Duodenal mucosa (tissue), 2 donors: ENCODE measurements around the gene SLC25A17.
"Not testable (repeated sequence)": the region's sequence is repeated elsewhere in the genome, so short reads cannot be mapped to it uniquely, and the experiment has no call there.

ENCODE experiments used
- H3K27ac ChIP-seq: one replicate; pipeline ENCODE4 v1.7.0; 2013; ENCODE audit warnings: low read depth, low read length
- H3K27me3 ChIP-seq, 2 donors: one replicate each; pipeline ENCODE4 v1.7.0; 2013; ENCODE audit warnings: low read length in 2 of 2, control low read depth in 1 of 2; ENCODE audit not compliant: insufficient read depth in 2 of 2, control insufficient read depth in 1 of 2
- H3K36me3 ChIP-seq, 2 donors: one replicate each; pipeline ENCODE4 v1.7.0; 2013; ENCODE audit warnings: low read length in 2 of 2, control low read depth in 1 of 2; ENCODE audit not compliant: insufficient read depth in 2 of 2, control insufficient read depth in 1 of 2
- H3K4me1 ChIP-seq, 2 donors: one replicate each; pipeline ENCODE4 v1.7.0; 2013; ENCODE audit warnings: low read length in 2 of 2, control low read depth in 1 of 2; ENCODE audit not compliant: insufficient read depth in 2 of 2, control insufficient read depth in 1 of 2
- H3K4me3 ChIP-seq, 2 donors: one replicate each; pipeline ENCODE4 v1.7.0; 2013; ENCODE audit warnings: low read length in 2 of 2, low read depth in 1 of 2
- H3K9ac ChIP-seq, 2 donors: one replicate each; pipeline ENCODE4 v1.7.0; 2013; ENCODE audit warnings: low read length in 2 of 2, low read depth in 1 of 2
- H3K9me3 ChIP-seq, 2 donors: one replicate each; pipeline ENCODE4 v1.7.0; 2013; ENCODE audit warnings: low read length in 2 of 2, control low read depth in 1 of 2; ENCODE audit not compliant: control insufficient read depth in 1 of 2

SLC25A17 gene

DNA sequence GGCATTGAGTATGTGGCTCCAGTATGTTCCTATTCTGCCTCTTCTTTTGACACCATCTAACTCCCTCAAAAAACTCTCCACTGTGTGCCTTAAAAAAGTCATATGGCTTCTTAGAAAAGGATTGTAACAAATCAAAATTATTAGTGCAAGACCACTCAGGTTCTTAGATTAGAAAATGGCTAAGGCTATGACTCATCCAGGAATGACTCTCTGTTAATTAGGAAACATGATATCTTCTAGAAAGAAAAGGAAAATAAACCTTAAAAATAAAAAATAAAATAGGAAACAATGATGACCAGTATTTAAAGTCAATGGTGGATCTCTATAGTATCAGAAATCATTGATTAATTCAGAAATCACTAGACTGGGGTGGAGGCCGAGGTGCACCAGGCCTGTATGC, 21.7 kb downstream of the SLC25A17 start:
- Histone ChIP-seq H3K9ac (no peak overlapping the region), H3K36me3 (peaks cover 0 to 2% of the 10 kb centered on the region in 2 donors), H3K4me3 (no peak overlapping the region), H3K27me3 (no peaks in the 10 kb centered on the region), H3K4me1 (peaks cover 0 to 8% of the 10 kb centered on the region in 2 donors), H3K27ac (no peak overlapping the region), H3K9me3 (no peaks in the 10 kb centered on the region)

DNA sequence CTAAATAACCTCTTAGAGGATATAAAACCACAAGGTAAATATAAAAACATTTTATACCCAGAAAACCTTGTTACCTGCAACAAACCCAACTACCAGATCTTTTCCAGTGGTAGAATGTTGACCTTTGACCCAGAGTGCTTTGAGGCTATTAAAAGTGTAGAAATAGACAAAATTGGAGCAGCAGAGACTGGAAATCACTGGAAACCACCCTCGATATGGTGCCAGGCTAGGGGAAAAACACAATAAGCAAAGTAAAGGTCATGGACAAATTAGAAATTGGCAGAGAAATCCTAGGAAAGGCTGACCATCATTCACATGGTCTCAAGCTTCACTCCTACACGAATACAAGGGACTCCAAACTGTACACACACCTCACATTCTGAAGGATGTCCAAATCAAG, 26.7 kb downstream of the SLC25A17 start:
- H3K27ac ChIP-seq, result no peak overlapping the region
- H3K4me1 ChIP-seq, result peaks cover 0 to 13% of the 10 kb centered on the region in 2 donors
- no peak overlapping the region for H3K4me3 ChIP-seq
- no peaks in the 10 kb centered on the region for H3K9me3 ChIP-seq
- H3K36me3 ChIP-seq, result peaks cover 0 to 13% of the 10 kb centered on the region in 2 donors
- no peak overlapping the region for H3K9ac ChIP-seq
- no peaks in the 10 kb centered on the region for H3K27me3 ChIP-seq

DNA sequence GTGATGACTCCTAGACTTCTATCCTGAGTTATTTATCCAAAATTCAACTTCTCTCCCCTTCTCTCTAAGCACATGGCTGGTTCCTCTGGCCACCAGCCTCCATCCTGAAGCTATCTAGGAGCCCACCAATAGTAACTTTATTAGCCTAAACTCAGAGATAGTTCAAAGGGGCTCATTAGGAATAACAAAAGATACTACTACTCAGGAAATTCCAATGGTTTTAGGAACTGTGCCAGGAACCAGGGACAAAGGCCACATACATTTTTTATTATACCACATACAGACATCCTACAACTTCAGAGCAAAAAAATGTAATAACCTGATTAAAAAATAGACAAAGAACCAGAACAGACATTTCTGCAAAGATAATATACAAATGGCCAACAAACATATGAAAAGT, 27.9 kb downstream of the SLC25A17 start:
- Histone ChIP-seq H3K4me1 (peaks cover 0 to 13% of the 10 kb centered on the region in 2 donors), H3K36me3 (peaks cover 5 to 20% of the 10 kb centered on the region in 2 donors), H3K4me3 (no peak overlapping the region), H3K27me3 (no peaks in the 10 kb centered on the region), H3K27ac (no peak overlapping the region), H3K9me3 (no peaks in the 10 kb centered on the region), H3K9ac (no peak overlapping the region)

DNA sequence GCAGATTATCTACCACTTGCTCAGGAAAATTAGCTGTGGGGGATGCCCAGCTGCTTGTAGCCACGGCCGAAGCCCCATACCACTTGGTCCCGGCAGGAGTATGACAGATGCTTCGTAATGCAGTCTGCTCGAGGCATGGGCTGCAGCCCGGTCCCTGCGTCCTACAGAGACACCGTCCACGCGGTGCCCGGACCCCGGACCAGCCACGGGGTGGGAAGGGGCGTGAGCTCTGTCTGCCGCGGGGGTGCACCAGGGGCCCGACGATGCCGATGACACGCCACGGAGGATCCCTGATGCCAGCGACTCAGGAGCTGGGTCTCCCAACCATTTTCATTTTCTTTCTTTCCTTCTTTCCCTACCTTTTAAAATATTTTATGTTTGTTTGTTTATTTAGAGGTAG, 30.0 kb downstream of the SLC25A17 start:
- Histone ChIP-seq H3K27me3 (no peaks in the 10 kb centered on the region), H3K9ac (no peak overlapping the region), H3K9me3 (no peaks in the 10 kb centered on the region), H3K36me3 (peaks cover 5 to 20% of the 10 kb centered on the region in 2 donors), H3K4me3 (no peak overlapping the region), H3K27ac (no peak overlapping the region), H3K4me1 (peaks cover 0 to 13% of the 10 kb centered on the region in 2 donors)

DNA sequence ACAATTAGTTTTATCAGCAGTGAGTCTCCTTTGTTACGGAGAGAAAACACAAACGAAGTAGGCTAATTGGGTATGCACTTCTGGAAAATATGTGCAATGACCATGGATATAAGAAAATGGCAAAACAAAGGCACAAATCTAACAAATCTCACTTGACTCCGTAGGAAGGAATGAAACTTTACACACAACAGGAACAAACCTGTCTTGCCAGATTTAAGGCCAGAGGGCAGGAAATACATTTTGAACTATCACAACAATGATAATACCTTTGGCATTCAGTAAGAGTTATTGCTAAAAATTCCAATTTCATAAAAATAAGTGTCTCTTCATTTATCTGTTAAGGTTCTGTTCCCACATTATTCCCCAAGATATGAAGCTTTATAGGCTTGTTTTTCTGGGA, 36.6 kb downstream of the SLC25A17 start:
- H3K9me3 ChIP-seq, result no peaks in the 10 kb centered on the region
- H3K27ac ChIP-seq, result no peak overlapping the region
- no peak overlapping the region for H3K9ac ChIP-seq
- no peak overlapping the region for H3K4me3 ChIP-seq
- no peaks in the 10 kb centered on the region for H3K4me1 ChIP-seq
- peaks cover 8 to 15% of the 10 kb centered on the region in 2 donors for H3K36me3 ChIP-seq
- no peaks in the 10 kb centered on the region for H3K27me3 ChIP-seq

DNA sequence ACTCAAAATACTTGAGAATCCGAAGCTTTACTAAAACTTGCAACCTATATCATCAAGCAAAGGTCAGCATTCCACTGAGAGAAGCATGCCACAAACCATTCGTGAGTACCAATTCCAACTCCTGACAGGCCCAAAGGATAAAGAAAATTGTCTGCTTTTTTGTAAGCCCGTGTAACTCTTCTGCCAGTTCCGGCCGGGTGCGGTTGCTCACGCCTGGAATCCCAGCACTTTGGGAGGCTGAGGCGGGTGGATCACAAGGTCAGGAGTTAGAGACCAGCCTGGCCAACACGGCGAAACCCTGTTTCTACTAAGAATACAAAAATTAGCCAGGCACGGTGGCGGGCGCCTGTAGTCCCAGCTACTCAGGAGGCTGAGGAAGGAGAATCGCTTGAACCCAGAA, 37.4 kb downstream of the SLC25A17 start:
- not testable (repeated sequence) for H3K27ac ChIP-seq, H3K9me3 ChIP-seq, H3K4me3 ChIP-seq, H3K4me1 ChIP-seq, H3K9ac ChIP-seq, H3K27me3 ChIP-seq
- peaks cover 8 to 14% of the 10 kb centered on the region in 2 donors for H3K36me3 ChIP-seq

DNA sequence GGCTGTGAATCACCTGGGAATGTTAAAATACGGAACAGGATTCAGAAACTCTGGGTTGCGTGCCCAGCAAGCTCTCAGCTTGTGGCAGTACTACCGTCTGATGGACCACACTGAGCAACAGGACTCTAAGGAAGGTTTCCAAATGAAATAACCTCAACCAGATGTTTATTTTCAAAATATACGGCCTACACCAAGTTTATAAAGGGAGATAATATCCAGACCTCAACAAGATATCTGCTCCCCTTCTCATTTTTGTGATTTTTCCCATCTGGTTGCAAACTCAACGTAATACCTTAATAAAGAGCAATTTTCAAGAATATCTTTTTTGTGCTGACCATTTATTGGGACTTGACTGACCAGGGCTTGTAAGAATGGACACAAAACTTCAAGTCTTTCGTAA, 49.4 kb downstream of the SLC25A17 start:
- H3K9me3 ChIP-seq, result no peaks in the 10 kb centered on the region
- no peak overlapping the region for H3K27ac ChIP-seq
- no peak overlapping the region for H3K4me3 ChIP-seq
- peaks cover 8 to 33% of the 10 kb centered on the region in 2 donors for H3K36me3 ChIP-seq
- no peak overlapping the region for H3K9ac ChIP-seq
- H3K27me3 ChIP-seq, result no peaks in the 10 kb centered on the region
- H3K4me1 ChIP-seq, result no peaks in the 10 kb centered on the region

DNA sequence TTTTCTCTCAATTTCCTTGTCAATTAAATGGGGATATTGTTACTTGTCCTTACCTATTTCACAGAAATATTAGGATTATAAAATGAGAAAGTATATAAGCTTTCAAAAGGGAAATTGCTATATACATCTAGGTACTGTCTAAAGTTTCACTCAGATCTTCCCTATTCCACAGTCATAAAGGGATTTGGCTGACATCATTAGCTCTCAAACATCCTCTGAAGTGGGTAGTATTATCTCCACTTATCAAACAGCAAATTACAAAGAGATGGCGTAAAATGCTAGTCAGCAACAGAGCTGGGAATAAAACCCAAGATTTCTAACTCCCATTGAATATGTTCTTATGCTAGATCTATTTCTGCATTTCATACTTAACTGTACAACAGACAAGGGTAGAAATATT, 50.9 kb downstream of the SLC25A17 start:
- Histone ChIP-seq H3K9me3 (no peaks in the 10 kb centered on the region), H3K27ac (no peak overlapping the region), H3K4me1 (no peaks in the 10 kb centered on the region), H3K36me3 (peaks cover 4 to 29% of the 10 kb centered on the region in 2 donors), H3K4me3 (no peak overlapping the region), H3K27me3 (no peaks in the 10 kb centered on the region), H3K9ac (no peak overlapping the region)

DNA sequence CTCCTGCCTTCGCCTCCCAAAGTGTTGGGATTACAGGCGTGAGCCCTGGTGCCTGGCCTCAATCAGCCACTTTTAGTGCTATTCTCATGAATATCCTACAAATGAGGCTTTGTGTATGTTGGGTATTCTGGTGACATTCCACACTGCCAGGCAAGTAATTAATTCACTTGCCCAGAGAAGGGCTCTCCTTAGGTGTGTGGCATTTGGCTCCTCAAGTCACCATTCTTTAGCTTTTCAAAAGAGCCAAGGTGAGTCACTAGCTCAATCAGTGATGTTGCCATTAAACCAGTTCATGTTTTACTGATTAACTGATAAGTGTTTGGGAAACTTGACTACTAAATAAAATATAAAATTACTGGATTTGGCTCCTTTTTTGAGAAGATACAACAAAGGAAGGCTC, 52.2 kb downstream of the SLC25A17 start:
- Histone ChIP-seq H3K27ac (no peak overlapping the region), H3K36me3 (peaks cover 4 to 19% of the 10 kb centered on the region in 2 donors), H3K4me1 (no peaks in the 10 kb centered on the region), H3K9me3 (no peaks in the 10 kb centered on the region), H3K9ac (no peak overlapping the region), H3K4me3 (no peak overlapping the region), H3K27me3 (no peaks in the 10 kb centered on the region)

DNA sequence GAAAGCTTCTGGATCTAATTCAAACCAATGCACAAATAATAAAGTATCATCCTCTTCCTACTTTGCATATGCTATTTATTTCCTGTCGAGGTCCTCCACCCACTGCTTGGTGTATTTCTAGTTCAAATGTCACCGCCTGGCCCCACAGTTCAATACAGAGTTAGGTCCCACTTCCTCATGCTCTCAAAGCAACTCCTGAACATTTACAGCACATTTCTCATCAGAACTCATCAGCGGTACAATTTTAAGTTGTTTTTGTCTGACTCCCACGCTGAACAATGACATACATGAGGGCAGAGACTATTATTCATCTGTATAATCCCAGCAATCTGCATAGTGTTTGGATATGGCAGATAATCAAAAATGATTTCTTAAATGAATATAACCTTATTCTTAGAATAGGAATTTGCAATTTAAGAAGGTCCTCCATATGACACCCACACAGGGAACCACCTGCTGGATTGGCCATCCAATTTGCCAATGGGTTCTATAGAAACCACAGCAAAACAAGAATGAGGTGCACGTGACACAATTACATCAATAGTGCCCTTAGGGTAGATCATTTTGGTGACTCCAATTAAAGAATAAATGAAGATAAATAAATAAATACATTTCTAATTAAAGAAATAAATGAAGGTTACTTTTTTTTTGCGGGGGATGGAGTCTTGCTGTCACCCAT, 54.2 kb downstream of the SLC25A17 start:
- Histone ChIP-seq H3K36me3 (peaks cover 0 to 4% of the 10 kb centered on the region in 2 donors), H3K27me3 (no peaks in the 10 kb centered on the region), H3K4me1 (no peaks in the 10 kb centered on the region), H3K4me3 (no peak overlapping the region), H3K27ac (no peak overlapping the region), H3K9me3 (no peaks in the 10 kb centered on the region), H3K9ac (no peak overlapping the region)
